IMR-90 (cell line): ENCODE measurements around the gene ITPK1.

Experiments
- BHLHE40 ChIP-seq: fragments of 150-350 bp; IDR thresholded peaks from 2 replicates; pipeline ENCODE4 v1.6.1; 2016; ENCODE audit warnings: mild to moderate bottlenecking, low read depth, low read length
- CEBPB ChIP-seq: IDR thresholded peaks from 2 replicates; pipeline ENCODE4 v1.6.1; 2012; ENCODE audit warnings: low read depth, low read length, improper control_type of control experiment
- CTCF ChIP-seq: conservative IDR thresholded peaks from 2 replicates; pipeline ENCODE4 v1.5.1; 2012; ENCODE audit warnings: mild to moderate bottlenecking, low read depth, low read length, improper control_type of control experiment
- POLR2A ChIP-seq: IDR thresholded peaks from 2 replicates; pipeline ENCODE4 v1.6.1; 2012; ENCODE audit warnings: mild to moderate bottlenecking, low read depth, low read length
- RCOR1 ChIP-seq: IDR thresholded peaks from 2 replicates; pipeline ENCODE4 v1.6.1; 2012; ENCODE audit warnings: mild to moderate bottlenecking, low read length, improper control_type of control experiment; ENCODE audit not compliant: insufficient replicate concordance
- RFX5 ChIP-seq: IDR thresholded peaks from 2 replicates; pipeline ENCODE4 v1.8.0; 2012; ENCODE audit warnings: low read depth, mild to moderate bottlenecking, low read length, moderate library complexity
- SMC3 ChIP-seq: fragments of 150-350 bp; IDR thresholded peaks from 2 replicates; pipeline ENCODE4 v1.6.1; 2016; ENCODE audit warnings: low read depth, mild to moderate bottlenecking, antibody characterized with exemption, low read length, moderate library complexity

GRCh38 chr14:92916201-92916600 lies 199.5 kb downstream of the ITPK1 start:
- TF ChIP-seq SMC3 (no peak), RFX5 (no peak), BHLHE40 (no peak), POLR2A (no peak), CEBPB (no peak), CTCF (no peak), RCOR1 (no peak)
